ENCODE measurements around the gene DGKI. TPM values are rescaled to one million over a fixed set of nuclear protein-coding genes. Genes with fewer than 3 reads are reported as not detected.

Gene DGKI
- total and polyA plus RNA-seq, 4 donors = 0.01 to 0.37 (median 0.31) TPM

GRCh38 chr7:137755427-137755826 is 91.3 kb downstream of the DGKI start:
- TF ChIP-seq RXRA (IDR thresholded peaks at IDR 0.05) (no peak), ZBTB33 (IDR thresholded peaks at IDR 0.05) (no peak), ATF3 (IDR thresholded peaks at IDR 0.05) (no peak), FOXA2 (IDR thresholded peaks at IDR 0.05) (no peak), HNF4A (conservative IDR thresholded peaks at IDR 0.05) (no peak), JUND (IDR thresholded peaks at IDR 0.05) (no peak), GABPA (IDR thresholded peaks at IDR 0.05 in 1 of 2, conservative IDR thresholded peaks at IDR 0.05 in 1 of 2) (no peak), EGR1 (IDR thresholded peaks at IDR 0.05; ENCODE audit: low read depth in 2 of 2) (no peak), CTCF (IDR thresholded peaks at IDR 0.05; ENCODE audit: low read depth, low read length, missing input control) (no peak), NR2F2 (IDR thresholded peaks at IDR 0.05) (no peak), RAD21 (IDR thresholded peaks at IDR 0.05) (no peak), FOXA1 (IDR thresholded peaks at IDR 0.05) (no peak), YY1 (IDR thresholded peaks at IDR 0.05) (no peak), REST (IDR thresholded peaks at IDR 0.05) (no peak), TAF1 (conservative IDR thresholded peaks at IDR 0.05) (no peak)
- WGBS = 52% methylated on average over 4 of the region's 4 CpGs

More at GRCh38 chr7:137755427-137755826, 91.3 kb downstream of the DGKI start:
- no peak overlapping the region for H3K9ac ChIP-seq (ENCODE audit: low read depth in 1 of 2, low read length in 2 of 2)
- no peak for DNase-seq (ENCODE audit: low spot score)
- no peaks in the 10 kb centered on the region for H3K27me3 ChIP-seq (ENCODE audit: control insufficient read depth in 4 of 4, insufficient read depth in 4 of 4, low read length in 3 of 4)
- no peaks in the 10 kb centered on the region for H3K9me3 ChIP-seq (ENCODE audit: control insufficient read depth in 4 of 4, low read length in 3 of 4)
- H3K27ac ChIP-seq (ENCODE audit: low read depth in 1 of 2, low read length in 2 of 2) = no peak overlapping the region
- no peaks in the 10 kb centered on the region for H3K36me3 ChIP-seq (ENCODE audit: control insufficient read depth in 4 of 4, insufficient read depth in 3 of 4, low read depth in 1 of 4, low read length in 3 of 4)
- H3K4me3 ChIP-seq (ENCODE audit: low read depth in 1 of 3, low read length in 3 of 3) = no peak overlapping the region
- no peaks in the 10 kb centered on the region for H3K4me1 ChIP-seq (ENCODE audit: control insufficient read depth in 4 of 4, insufficient read depth in 4 of 4, low read length in 3 of 4)
